ENCODE measurements around the gene NIBAN1.
A peak's percentile ranks its signal among the peaks of the same experiment; 100 is the strongest.

NIBAN1 gene

DNA sequence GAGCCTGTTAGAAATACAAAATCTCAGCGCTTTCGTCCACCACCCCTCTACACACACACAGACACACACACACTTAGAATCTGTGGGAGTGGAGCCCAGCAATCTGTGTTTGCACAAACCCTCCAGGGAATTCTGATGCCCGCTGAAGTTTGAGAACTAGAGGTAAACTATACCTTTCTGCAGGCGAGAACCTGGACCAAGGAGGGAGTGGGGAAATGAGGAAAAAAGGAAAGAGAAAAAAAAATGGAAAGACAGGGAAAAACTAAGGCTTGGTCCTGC lies 468 bp upstream of the NIBAN1 start:
- no peak overlapping the region for H3K27ac ChIP-seq (replicated peaks; ENCODE audit: low read length)
- no peak overlapping the region for H4K8ac ChIP-seq (ENCODE audit: low read depth, low read length)
- no peaks in the 10 kb centered on the region for H3K79me1 ChIP-seq (ENCODE audit: low read depth, low read length)
- peaks cover 9 to 59% (median 38%) of the 10 kb centered on the region in 3 experiments for H3K27me3 ChIP-seq (ENCODE audit: control insufficient read depth in 3 of 3, insufficient read depth in 3 of 3, low read depth in 1 of 3, low read length in 3 of 3)
- no peaks in the 10 kb centered on the region for H3K36me3 ChIP-seq (replicated peaks in 1 of 2; ENCODE audit: control insufficient read depth in 2 of 2, insufficient read depth in 2 of 2, low read length in 2 of 2)
- no peak overlapping the region for H2BK15ac ChIP-seq (ENCODE audit: low read length)
- H3K4me2 ChIP-seq (ENCODE audit: insufficient read depth, low read length, poor library complexity, severe bottlenecking), result no peak overlapping the region
- H3K14ac ChIP-seq (ENCODE audit: low read length), result no peak overlapping the region
- no peak overlapping the region for H3K18ac ChIP-seq (ENCODE audit: low read length)
- no peak overlapping the region for H2AK5ac ChIP-seq (ENCODE audit: low read depth, low read length)
- no peak overlapping the region for H3K9ac ChIP-seq (ENCODE audit: low read depth, low read length, poor library complexity)
- H2AFZ ChIP-seq (ENCODE audit: low read length), result no peak overlapping the region
- no peak overlapping the region for H3K23ac ChIP-seq (ENCODE audit: low read depth, low read length, poor library complexity)
- H3K4me1 ChIP-seq (ENCODE audit: control insufficient read depth in 2 of 2, insufficient read depth in 1 of 2, low read depth in 1 of 2, low read length in 2 of 2), result peaks cover 0 to 3% of the 10 kb centered on the region in 2 donors
- no peaks in the 10 kb centered on the region for H3K9me3 ChIP-seq (replicated peaks in 1 of 2; ENCODE audit: control insufficient read depth in 2 of 2, insufficient read depth in 1 of 2, low read depth in 1 of 2, low read length in 2 of 2)
- no peak overlapping the region for H4K91ac ChIP-seq (ENCODE audit: low read depth, low read length, poor library complexity)
- no peak overlapping the region for H2BK12ac ChIP-seq (ENCODE audit: low read length)
- no peak overlapping the region for H2BK120ac ChIP-seq (ENCODE audit: low read depth, low read length)
- H2BK5ac ChIP-seq (ENCODE audit: low read length), result no peak overlapping the region
- WGBS, 2 donors (ENCODE audit: extremely low coverage in 2 of 2, insufficient read length in 2 of 2, insufficient replicate concordance in 1 of 2), result no CpG with 5 or more reads among the region's 4 CpGs
- DNase-seq (ENCODE audit: low spot score), result no peak
- H3K4ac ChIP-seq (ENCODE audit: low read length), result no peak overlapping the region
- H3K4me3 ChIP-seq (ENCODE audit: low read length in 2 of 2), result no peak overlapping the region

- no peak overlapping the region for H4K91ac ChIP-seq (ENCODE audit: low read depth, low read length, poor library complexity)
- peak overlapping the region; percentile 44 for H3K23ac ChIP-seq (ENCODE audit: low read depth, low read length, poor library complexity)
- H2AK5ac ChIP-seq (ENCODE audit: low read depth, low read length), result no peak overlapping the region
- H3K79me1 ChIP-seq (ENCODE audit: low read depth, low read length), result no peaks in the 10 kb centered on the region
- no peaks in the 10 kb centered on the region for H3K9me3 ChIP-seq (replicated peaks in 1 of 2; ENCODE audit: control insufficient read depth in 2 of 2, insufficient read depth in 1 of 2, low read depth in 1 of 2, low read length in 2 of 2)
- peak; percentile 27 for DNase-seq (ENCODE audit: low spot score)
- no peak overlapping the region for H2BK15ac ChIP-seq (ENCODE audit: low read length)
- WGBS, 2 donors (ENCODE audit: extremely low coverage in 2 of 2, insufficient read length in 2 of 2, insufficient replicate concordance in 1 of 2), result no CpG with 5 or more reads among the region's 39 CpGs
- peaks cover 9 to 60% (median 38%) of the 10 kb centered on the region in 3 experiments for H3K27me3 ChIP-seq (ENCODE audit: control insufficient read depth in 3 of 3, insufficient read depth in 3 of 3, low read depth in 1 of 3, low read length in 3 of 3)
- H2BK12ac ChIP-seq (ENCODE audit: low read length), result no peak overlapping the region
- no peak overlapping the region for H4K8ac ChIP-seq (ENCODE audit: low read depth, low read length)
- no peak overlapping the region for H3K4ac ChIP-seq (ENCODE audit: low read length)
- H3K9ac ChIP-seq (ENCODE audit: low read depth, low read length, poor library complexity), result no peak overlapping the region
- H3K4me3 ChIP-seq (ENCODE audit: low read length in 2 of 2), result peak overlapping the region; percentile 39 to 82
- peak overlapping the region; percentile 98 for H3K4me2 ChIP-seq (ENCODE audit: insufficient read depth, low read length, poor library complexity, severe bottlenecking)
- peak overlapping the region; percentile 97 for H2AFZ ChIP-seq (ENCODE audit: low read length)
- H3K27ac ChIP-seq (replicated peaks; ENCODE audit: low read length), result no peak overlapping the region
- H2BK5ac ChIP-seq (ENCODE audit: low read length), result no peak overlapping the region
- H3K14ac ChIP-seq (ENCODE audit: low read length), result peak overlapping the region; percentile 99
- peak overlapping the region; percentile 88 for H3K18ac ChIP-seq (ENCODE audit: low read length)
- H3K4me1 ChIP-seq (ENCODE audit: control insufficient read depth in 2 of 2, insufficient read depth in 1 of 2, low read depth in 1 of 2, low read length in 2 of 2), result peaks cover 0 to 3% of the 10 kb centered on the region in 2 donors
- no peak overlapping the region for H2BK120ac ChIP-seq (ENCODE audit: low read depth, low read length)
- H3K36me3 ChIP-seq (replicated peaks in 1 of 2; ENCODE audit: control insufficient read depth in 2 of 2, insufficient read depth in 2 of 2, low read length in 2 of 2), result no peaks in the 10 kb centered on the region
Measured at GRCh38 chr1:184973272-184974055, 844 bp downstream of the NIBAN1 start.

DNA sequence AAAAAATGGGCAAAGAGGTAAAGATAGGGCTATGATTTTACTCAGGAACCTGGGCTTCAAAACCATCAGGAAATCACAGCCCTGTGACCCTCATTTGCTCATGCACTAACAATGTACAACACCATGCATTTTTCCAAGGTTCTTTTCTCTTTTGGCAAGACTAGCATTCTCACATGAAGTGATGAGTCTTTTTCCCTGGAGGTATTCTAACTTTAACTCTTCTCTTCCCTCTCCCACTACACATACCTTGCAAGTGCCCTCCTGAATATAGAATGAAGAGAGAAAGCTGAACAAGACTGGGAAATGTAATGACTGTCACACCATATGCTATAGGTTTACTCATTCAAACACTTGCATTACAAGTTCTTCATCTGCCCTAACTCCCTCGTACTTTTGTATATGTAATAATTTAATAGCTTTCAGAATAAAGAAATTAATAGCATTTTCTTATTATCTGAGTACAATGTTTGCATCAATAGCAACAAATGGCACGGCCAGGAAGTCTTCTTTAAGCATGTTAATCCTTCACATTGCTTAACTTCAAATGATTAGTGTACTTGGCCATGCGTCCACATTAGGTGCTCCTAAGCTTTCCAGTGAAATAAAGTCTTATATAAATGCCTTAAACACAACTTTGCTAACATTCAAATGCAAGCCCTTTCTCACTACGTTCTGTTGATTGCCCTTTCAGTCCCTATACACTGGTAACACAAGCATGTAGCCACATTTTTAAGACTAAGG lies 1.8 kb downstream of the NIBAN1 start:
- H2AK5ac ChIP-seq (ENCODE audit: low read depth, low read length), result no peak overlapping the region
- H3K27ac ChIP-seq (replicated peaks; ENCODE audit: low read length), result no peak overlapping the region
- H3K4ac ChIP-seq (ENCODE audit: low read length), result no peak overlapping the region
- no peak overlapping the region for H2BK12ac ChIP-seq (ENCODE audit: low read length)
- H3K4me2 ChIP-seq (ENCODE audit: insufficient read depth, low read length, poor library complexity, severe bottlenecking), result no peak overlapping the region
- no peak overlapping the region for H3K23ac ChIP-seq (ENCODE audit: low read depth, low read length, poor library complexity)
- H3K9me3 ChIP-seq (replicated peaks in 1 of 2; ENCODE audit: control insufficient read depth in 2 of 2, insufficient read depth in 1 of 2, low read depth in 1 of 2, low read length in 2 of 2), result no peaks in the 10 kb centered on the region
- H2AFZ ChIP-seq (ENCODE audit: low read length), result no peak overlapping the region
- H3K36me3 ChIP-seq (replicated peaks in 1 of 2; ENCODE audit: control insufficient read depth in 2 of 2, insufficient read depth in 2 of 2, low read length in 2 of 2), result no peaks in the 10 kb centered on the region
- no peaks in the 10 kb centered on the region for H3K79me1 ChIP-seq (ENCODE audit: low read depth, low read length)
- H2BK5ac ChIP-seq (ENCODE audit: low read length), result no peak overlapping the region
- H3K18ac ChIP-seq (ENCODE audit: low read length), result no peak overlapping the region
- peaks cover 0 to 3% of the 10 kb centered on the region in 2 donors for H3K4me1 ChIP-seq (ENCODE audit: control insufficient read depth in 2 of 2, insufficient read depth in 1 of 2, low read depth in 1 of 2, low read length in 2 of 2)
- H2BK15ac ChIP-seq (ENCODE audit: low read length), result no peak overlapping the region
- H4K8ac ChIP-seq (ENCODE audit: low read depth, low read length), result no peak overlapping the region
- no peak overlapping the region for H3K9ac ChIP-seq (ENCODE audit: low read depth, low read length, poor library complexity)
- no peak for DNase-seq (ENCODE audit: low spot score)
- no peak overlapping the region for H2BK120ac ChIP-seq (ENCODE audit: low read depth, low read length)
- no CpG with 5 or more reads among the region's 4 CpGs for WGBS, 2 donors (ENCODE audit: extremely low coverage in 2 of 2, insufficient read length in 2 of 2, insufficient replicate concordance in 1 of 2)
- no peak overlapping the region for H3K14ac ChIP-seq (ENCODE audit: low read length)
- no peak overlapping the region for H4K91ac ChIP-seq (ENCODE audit: low read depth, low read length, poor library complexity)
- no peak overlapping the region for H3K4me3 ChIP-seq (ENCODE audit: low read length in 2 of 2)
- peaks cover 9 to 60% (median 38%) of the 10 kb centered on the region in 3 experiments for H3K27me3 ChIP-seq (ENCODE audit: control insufficient read depth in 3 of 3, insufficient read depth in 3 of 3, low read depth in 1 of 3, low read length in 3 of 3)

- H3K4me2 ChIP-seq (ENCODE audit: insufficient read depth, low read length, poor library complexity, severe bottlenecking), result no peak overlapping the region
- no peak overlapping the region for H3K27ac ChIP-seq (replicated peaks; ENCODE audit: low read length)
Measured at GRCh38 chr1:184971522-184972265, 2.6 kb downstream of the NIBAN1 start.

More at GRCh38 chr1:184971522-184972265, 2.6 kb downstream of the NIBAN1 start:
- H2BK5ac ChIP-seq (ENCODE audit: low read length), result no peak overlapping the region
- H3K4me3 ChIP-seq (ENCODE audit: low read length in 2 of 2), result no peak overlapping the region
- no peak for DNase-seq (ENCODE audit: low spot score)
- no peak overlapping the region for H3K9ac ChIP-seq (ENCODE audit: low read depth, low read length, poor library complexity)
- no peak overlapping the region for H4K8ac ChIP-seq (ENCODE audit: low read depth, low read length)
- H3K36me3 ChIP-seq (replicated peaks in 1 of 2; ENCODE audit: control insufficient read depth in 2 of 2, insufficient read depth in 2 of 2, low read length in 2 of 2), result no peaks in the 10 kb centered on the region
- H3K14ac ChIP-seq (ENCODE audit: low read length), result no peak overlapping the region
- H3K23ac ChIP-seq (ENCODE audit: low read depth, low read length, poor library complexity), result no peak overlapping the region
- H3K18ac ChIP-seq (ENCODE audit: low read length), result no peak overlapping the region
- H2BK12ac ChIP-seq (ENCODE audit: low read length), result no peak overlapping the region
- H2BK120ac ChIP-seq (ENCODE audit: low read depth, low read length), result no peak overlapping the region
- no peaks in the 10 kb centered on the region for H3K9me3 ChIP-seq (replicated peaks in 1 of 2; ENCODE audit: control insufficient read depth in 2 of 2, insufficient read depth in 1 of 2, low read depth in 1 of 2, low read length in 2 of 2)
- no peak overlapping the region for H3K4ac ChIP-seq (ENCODE audit: low read length)
- H2AK5ac ChIP-seq (ENCODE audit: low read depth, low read length), result no peak overlapping the region
- H3K4me1 ChIP-seq (ENCODE audit: control insufficient read depth in 2 of 2, insufficient read depth in 1 of 2, low read depth in 1 of 2, low read length in 2 of 2), result peaks cover 0 to 3% of the 10 kb centered on the region in 2 donors
- no peak overlapping the region for H4K91ac ChIP-seq (ENCODE audit: low read depth, low read length, poor library complexity)
- no peak overlapping the region for H2BK15ac ChIP-seq (ENCODE audit: low read length)
- no CpG with 5 or more reads among the region's 8 CpGs for WGBS, 2 donors (ENCODE audit: extremely low coverage in 2 of 2, insufficient read length in 2 of 2, insufficient replicate concordance in 1 of 2)
- no peak overlapping the region for H2AFZ ChIP-seq (ENCODE audit: low read length)
- H3K79me1 ChIP-seq (ENCODE audit: low read depth, low read length), result no peaks in the 10 kb centered on the region
- H3K27me3 ChIP-seq (ENCODE audit: control insufficient read depth in 3 of 3, insufficient read depth in 3 of 3, low read depth in 1 of 3, low read length in 3 of 3), result peaks cover 9 to 58% (median 38%) of the 10 kb centered on the region in 3 experiments
